Cerebellar cortex (tissue), 1 donor: Measurements from ENCODE around the gene SMIM11.
"Not testable (repeated sequence)": the region's sequence is repeated elsewhere in the genome, so short reads cannot be mapped to it uniquely, and the experiment has no call there.

Experiments
- DNase-seq: peaks from one replicate; pipeline ENCODE4 v3.0.0-alpha.2; 2015; ENCODE audit warnings: low spot score

The SMIM11 gene

DNA sequence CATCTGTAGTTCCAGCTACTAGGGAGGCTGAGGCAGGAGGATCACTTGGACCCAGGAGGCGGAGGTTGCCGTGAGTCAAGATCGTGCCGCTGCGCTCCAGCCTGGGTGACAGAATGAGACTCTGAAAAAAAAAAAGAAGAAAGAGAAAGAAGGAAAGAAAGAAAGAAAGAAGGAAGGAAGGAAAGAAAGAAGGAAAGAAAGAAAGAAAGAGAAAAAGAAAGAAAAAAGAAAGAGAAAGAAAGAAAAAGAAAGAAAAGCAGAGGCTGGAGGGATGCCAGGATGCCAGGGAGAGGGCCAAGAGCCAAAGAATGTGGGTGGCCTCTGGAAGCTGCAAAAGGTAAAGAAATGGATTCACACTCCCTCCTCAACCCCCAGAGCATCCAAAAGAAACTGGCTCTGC is 19.7 kb upstream of the SMIM11 start:
- DNase-seq: no peak

DNA sequence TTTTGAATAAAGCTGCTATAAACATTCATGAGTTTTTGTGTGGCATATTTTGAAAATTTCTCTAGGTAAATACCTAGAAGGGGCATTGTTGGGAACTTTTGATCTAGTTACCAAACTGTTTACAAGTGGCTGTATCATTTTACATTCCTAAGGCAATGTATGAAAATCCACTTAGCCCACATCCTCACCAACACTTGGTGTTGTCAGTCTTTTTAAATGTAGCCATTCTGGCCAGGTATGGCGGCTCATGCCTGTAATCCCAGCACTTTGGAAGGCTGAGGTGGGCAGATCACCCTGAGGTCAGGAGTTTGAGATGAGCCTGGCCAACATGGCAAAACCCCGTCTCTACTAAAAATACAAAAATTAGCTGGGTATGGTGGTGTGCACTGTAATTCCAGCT is 17.4 kb upstream of the SMIM11 start:
- no peak for DNase-seq

DNA sequence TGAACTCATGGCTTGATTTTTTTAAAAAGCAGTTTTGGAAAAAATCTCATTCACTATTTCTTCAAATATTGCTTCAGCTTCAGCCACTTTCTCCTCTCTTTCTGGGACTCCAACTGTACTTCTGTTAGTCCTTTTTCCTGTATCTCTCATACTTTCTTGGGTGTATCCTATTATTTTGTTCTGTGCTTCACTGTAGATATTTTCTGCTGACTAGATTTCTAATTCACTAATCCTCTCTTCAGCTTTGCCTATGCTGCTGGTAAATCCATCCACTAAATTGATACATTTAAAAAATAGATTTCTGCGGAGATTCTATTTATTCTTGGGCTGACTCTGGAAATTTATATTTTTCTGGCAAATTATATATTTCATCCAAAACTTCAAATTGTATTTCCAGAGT is 16.4 kb upstream of the SMIM11 start:
- no peak for DNase-seq

DNA sequence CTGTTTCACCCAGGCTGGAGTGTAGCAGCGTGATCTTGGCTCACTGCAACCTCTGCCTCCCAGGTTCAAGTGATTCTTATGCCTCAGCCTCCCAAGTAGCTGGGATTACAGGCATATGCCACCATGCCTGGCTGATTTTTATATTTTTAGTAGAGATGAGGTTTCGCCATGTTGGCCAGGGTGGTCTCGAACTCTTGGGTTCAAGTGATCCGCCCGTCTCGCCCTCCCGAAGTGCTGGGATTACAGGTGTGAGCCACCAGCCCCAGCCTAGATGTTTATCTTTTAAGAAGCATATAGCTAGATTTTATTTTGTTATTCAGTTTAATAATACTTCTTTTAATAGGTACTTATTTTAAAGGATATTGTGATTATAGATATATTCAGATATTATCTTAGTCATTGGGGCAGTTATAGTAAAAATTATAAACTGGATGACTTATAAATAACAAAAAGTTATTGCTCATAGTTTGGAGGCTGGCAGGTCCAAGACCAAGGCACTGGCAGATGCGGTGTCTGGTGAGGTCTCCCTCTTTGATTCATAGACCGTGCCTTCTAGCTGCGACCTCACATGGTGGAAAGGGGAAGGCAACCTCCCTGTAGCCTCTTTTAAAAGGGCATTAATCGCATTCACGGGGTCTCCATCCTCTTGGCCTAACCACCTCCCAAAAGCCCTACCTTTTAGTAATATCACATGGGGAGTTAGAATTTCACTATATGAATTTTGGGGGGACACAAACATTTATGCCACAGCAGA is 14.6 kb upstream of the SMIM11 start:
- DNase-seq: no peak

DNA sequence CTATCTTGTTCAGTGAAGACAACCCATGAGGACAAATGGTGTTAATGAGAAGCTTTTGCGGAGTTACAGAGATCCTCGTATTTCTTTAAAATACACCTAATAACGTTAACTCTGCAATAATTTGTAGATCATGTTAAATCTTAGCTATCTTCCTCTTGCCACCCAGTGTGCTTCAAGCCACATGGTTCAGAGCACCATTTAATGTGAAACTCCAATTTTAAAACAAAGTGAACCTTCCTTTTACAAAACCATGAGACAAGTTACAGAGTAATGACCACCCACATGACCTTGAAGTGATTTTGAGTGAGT is 13.2 kb upstream of the SMIM11 start:
- DNase-seq: no peak

DNA sequence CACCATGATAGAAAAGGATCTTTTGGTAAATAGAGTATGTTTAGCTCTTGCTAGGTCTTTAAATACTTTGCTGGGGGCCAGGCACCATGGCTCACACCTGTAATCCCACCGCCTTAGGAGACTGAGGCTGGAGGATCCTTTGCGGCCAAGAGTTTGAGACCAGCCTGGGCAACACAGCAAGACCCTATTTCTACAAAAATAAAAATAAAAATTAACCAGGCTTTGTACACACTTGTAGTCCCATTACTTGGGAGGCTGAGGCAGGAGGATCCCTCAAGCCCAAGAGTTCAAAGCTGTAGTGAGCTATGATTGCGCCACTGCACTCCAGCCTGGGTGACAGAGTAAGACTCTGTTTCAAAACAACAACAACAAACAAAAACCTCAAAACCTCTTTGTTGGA is 12.6 kb upstream of the SMIM11 start:
- no peak for DNase-seq

DNA sequence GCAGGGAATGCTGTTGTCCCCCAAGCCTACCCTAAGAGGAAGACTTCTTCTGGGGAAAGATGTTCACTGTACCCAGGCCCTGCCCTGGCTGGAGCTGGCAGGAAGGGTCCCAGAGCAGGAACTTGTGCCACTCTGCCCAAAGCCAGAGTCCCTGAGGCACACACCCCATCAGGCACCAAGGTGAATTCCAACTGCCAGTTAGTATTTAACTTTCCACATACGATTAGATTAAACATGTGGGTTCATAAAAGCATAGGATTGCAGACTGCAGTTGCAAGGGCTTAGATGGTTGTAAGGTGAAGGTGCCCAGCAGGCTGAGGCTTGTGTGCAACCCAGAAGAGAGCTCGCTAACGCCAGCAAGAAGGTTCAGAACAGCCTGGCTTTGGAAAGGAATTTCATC is 11.6 kb upstream of the SMIM11 start, which contains the start of gene KCNE2:
KCNE2 (plus strand) TSS at position 274 of the 400 bp plus-strand sequence. CDS start 6,473 bp downstream, outside the sequence.
- DNase-seq: no peak

DNA sequence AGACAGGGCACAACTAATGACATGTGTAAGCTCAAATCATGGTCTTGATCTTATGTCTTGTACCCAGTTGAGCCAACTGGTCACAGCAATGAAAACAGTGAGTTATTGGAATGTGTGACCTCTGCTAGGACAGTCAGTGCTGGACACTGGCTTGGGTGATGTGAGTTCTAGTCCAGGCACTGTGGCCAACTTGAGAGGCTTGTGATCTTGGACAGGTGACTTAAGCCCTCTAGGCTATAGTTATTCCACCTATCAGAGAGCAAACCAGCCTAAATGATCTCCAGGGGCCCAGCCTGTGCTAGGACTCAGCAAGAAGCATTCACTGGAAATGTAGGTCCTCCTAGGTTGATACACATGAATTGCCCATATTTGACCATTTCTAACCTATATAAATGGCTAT is 10.4 kb upstream of the SMIM11 start:
- no peak for DNase-seq

DNA sequence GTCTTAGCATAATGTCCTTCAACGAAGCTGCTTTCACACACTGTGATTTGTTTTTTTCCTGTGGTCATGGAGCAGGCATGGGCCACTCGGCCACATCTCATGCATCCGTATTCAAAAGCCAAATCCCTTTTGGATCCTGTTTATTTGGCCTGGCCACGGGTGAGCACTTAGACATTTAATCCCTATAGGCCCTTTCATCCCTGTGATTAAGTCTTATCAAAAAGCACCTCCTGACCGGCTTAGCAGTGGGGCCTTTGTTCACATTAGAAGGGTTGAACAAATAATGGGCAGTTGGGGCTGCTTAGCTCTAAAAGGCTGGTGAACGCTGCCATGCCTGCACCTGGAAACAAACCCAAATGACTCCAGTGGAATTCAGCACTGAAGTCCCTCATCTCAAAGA is 9.5 kb upstream of the SMIM11 start:
- DNase-seq: no peak

DNA sequence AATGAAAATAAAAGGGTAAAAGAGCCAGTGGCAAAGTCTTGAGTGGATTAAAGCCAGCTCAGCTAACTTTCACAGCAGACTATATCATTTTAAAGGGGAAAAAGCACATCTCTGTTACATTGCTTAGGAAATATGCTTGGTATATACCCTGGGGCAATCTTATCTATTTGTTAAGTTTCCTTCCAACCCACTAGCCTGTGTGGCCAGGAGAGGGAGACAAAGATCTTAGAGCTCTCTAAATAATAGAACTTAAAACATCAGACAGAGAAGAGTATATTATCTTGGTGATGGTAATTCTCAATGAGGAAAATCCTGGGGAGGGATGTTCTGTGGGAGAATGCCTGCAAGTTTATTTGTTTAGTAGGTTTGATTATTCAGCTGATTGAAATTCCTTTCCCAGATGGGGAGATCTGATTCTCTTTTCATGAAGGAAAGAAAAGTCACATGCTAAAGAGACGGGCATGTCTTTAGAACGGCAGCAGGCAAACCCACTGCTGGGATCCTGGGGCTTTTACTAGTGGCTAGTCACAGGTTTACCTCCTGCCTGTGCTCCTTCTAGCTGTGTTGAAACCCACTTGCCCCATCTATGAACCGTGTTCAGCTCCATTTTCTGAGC is 7.9 kb upstream of the SMIM11 start:
- DNase-seq: peak; percentile 69

DNA sequence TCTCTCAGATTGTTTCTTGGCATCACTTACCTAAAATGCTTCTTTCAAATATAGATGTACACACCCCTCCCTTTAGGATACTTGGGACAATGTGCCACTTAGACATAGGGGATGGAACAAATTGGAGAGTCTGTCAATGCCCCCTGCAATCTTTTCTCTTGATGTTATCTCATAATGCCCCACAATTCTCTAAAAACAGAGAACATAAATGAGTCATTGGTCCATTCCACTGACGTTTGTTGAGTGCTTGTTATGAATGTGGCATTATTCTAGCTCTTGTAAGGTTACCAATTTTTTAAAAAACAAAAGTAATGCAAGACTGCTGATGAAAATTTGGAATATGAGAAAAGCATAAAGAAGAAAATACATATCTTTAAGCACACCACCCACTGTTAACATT is 5.6 kb upstream of the SMIM11 start:
- DNase-seq: no peak

DNA sequence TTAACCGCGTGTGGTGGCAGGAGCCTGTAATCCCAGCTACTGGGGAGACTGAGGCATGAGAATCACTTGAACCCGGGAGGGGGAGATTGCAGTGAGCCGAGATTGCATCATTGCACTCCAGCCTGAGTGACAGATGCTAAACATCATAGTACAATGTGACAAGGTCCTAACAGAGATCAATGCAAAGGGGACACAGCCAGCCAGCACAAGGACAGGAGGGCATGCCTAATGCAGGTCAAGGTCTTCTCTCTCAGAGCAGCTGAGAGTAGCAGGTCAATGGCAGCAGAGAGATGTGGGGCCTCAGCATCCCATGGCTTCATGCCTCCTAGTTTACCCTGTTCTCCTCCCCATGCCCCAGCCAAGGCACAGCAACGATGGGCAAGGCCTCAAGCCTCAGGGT is 3.0 kb upstream of the SMIM11 start:
- no peak for DNase-seq

DNA sequence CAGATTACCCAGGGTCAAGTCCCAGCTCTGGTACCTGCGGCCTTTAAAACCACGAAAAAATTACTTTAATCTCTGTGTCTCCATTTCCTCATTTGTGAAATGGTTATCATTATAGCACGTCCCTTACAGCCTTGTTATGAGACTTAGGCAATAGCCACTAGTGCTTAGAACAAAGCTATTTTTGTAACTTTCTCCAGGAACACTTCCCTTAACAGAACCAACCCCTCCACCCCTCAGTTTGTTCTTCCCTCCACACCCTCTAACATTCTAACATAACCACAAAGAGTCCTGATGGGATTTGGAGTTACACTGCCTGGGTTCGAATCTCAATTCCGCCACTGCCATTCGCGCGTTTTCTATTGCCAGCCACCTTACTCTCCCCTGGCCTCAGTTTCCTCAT is 845 bp upstream of the SMIM11 start:
- DNase-seq: not testable (repeated sequence)

DNA sequence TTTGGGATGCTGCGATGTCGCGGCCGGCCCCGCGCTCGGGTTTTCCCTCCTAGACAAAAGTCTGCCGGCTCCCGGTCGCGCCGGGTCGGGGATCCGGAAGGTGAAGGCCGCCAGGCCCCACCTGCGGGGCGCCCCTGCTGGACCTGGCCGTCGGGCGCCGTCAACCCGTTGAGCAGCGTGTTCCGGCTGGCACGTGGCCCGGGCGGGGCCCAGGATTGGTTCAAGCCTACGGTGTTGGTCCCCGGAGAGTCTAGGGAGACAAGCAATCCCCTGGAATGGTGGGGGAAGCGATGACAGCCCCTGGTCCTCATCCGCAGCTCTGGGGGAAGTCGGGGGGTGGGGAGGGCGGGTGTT is 289 bp downstream of the SMIM11 start:
- DNase-seq: not testable (repeated sequence)

DNA sequence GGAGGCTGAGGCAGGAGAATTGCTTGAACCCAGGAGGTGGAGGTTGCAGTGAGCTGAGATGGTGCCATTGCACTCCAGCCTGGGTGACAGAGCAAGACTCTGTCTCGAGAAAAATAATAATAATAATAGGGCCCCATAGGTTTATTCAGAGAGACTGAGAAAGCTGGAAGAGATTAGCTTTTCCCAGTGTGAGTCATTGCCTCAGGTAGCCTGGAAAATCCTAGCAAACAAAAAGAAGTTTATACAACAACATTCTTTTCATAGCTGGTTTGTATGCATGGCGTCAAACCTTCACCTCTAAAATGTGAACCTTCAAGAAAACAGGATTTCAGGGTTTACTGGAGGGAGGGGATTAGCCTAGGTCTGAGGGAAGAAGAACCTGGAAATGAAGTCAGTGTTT is 7.8 kb downstream of the SMIM11 start:
- not testable (repeated sequence) for DNase-seq

DNA sequence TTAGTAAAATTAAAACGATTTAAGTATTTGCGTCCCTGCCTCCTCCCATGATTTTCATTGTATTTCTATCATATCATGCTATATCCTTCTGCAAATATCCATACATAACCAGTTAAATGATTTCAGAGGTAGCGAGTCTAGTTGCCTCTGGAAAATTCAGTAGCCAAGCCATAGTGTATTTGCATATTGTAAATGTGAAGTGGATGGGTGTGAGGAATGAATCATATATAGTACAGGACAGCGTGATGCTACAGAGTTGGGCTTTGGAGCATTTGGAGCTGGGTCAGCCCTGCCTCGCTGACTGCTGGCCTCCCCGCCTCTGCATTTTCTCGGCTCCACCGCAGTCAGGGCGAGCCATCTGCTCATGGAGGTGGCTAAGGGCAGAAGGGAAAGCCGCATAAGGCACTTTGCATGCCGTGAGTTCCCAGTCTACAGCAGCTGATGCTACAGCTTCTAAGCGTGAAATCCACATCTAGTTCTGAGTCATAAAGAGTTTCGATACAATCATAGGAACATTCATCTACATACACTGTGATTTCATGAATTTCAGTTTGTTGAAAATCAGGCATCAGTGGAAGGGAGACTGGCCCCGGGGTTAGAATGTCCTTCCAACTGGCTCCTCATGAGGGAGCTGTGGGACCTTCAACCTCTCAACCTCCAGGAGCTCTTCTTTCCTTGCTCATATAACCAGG is 8.6 kb downstream of the SMIM11 start:
- DNase-seq: not testable (repeated sequence)

DNA sequence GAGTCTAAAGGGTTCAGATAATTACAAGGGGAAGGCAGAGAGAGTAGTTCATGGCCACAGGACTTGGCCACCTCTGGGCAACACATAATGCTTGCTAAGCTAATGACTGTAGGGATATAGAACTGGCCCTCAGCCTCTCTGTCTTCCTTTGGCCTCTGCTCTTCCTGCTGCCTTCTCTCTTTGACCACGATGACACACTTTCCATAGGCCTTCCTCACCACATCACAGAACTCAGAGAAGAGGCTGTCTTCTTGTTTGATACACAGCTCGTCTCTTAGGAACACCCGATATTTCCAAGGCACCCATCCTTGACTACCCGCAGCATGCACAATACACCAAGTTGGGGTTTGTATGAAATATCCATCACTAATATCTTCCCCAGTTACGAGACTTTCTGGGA is 25.2 kb downstream of the SMIM11 start:
- DNase-seq: not testable (repeated sequence)

DNA sequence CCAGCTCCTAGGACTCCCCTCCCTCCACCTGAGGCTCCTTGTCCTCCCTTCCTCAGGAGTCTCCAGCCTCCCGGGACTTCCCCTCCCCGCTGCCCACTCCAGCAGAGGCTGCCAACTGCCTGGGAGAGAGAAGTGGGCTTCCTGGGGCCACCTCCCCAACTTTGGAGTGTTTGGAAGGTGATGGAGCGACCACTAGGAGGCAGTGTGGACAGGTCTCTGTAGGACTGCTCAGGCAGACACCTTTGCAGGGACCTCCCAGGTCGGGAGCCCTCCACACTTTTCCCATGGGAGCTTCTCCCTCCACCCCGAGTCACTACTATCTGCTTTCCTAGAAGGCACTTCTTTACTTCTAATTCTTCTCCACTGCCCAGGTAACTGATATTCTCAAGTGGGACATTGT is 29.4 kb downstream of the SMIM11 start:
- not testable (repeated sequence) for DNase-seq

DNA sequence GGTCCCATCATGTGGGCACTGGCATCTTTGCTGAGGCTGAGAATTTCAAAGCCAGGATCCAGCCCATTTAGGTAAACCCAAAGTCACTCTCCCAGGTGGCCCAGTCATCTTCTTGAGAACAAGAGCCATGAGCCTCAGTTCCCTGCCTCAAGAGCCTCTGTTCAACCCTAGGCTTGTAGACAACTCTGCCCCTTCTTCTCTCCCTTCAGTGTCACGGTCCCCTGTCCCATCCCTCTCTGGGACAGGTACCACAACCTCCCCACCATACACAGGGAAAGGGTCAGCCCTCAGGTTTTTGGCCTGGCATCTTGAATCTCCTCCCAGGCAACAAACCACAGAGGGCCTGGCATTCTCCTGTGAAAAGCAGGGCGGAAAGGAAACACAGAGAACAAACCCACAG is 30.4 kb downstream of the SMIM11 start:
- not testable (repeated sequence) for DNase-seq

DNA sequence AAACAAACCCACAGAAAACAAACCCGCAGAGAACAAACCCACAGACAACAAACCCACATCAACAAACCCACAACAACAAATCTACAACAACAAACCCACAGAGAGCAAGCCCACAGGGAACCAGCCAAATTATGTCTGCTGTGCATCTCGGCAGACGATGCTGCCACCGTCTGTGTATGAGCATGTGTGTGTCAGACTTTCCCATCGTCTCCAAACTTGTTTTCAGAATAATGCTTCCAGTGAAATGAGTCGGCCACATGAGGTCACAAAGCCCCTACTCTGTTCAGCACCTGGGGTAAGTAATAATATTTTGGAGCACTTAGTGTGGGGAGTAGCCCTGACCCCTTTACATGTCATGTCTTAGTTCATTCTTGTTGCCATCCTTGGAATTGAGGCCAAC is 30.8 kb downstream of the SMIM11 start:
- DNase-seq: not testable (repeated sequence)

DNA sequence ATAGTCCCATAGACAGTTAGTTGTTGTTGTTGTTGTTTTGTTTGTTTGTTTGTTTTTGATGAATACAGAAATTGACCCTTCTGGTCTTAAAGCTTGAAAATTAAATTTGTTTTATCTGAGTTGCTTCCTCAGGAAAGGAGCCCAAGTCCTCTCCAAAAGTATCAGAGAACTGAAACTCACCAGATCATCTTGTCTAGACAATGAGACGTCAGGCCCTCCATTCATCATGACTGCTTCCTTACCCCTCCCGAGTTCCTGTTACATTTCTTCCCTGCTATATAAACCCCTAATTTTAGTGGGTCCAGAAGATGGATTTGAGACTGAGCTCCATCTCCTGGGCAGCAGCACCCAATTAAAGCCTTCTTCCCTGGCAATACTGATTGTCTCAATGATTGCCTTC is 31.4 kb downstream of the SMIM11 start:
- DNase-seq: not testable (repeated sequence)

DNA sequence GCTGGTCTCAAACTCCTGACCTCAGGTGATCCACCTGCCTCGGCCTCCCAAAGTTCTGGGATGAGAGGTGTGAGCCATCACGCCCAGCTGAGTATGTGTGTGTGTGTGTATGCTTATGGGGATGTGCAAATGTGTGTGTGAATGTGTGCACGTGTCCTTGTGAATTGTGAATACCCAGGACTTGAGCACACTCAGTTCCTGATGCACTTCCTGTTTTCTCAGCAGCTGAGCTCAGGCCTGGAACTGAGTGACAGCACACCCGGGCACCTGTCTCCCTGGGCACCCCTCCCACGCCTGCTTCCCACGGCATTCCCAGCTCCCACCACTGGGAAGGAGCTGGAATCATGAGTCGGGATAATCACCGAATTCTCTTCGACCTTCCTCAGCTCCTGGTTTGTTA is 32.0 kb downstream of the SMIM11 start:
- DNase-seq: not testable (repeated sequence)

DNA sequence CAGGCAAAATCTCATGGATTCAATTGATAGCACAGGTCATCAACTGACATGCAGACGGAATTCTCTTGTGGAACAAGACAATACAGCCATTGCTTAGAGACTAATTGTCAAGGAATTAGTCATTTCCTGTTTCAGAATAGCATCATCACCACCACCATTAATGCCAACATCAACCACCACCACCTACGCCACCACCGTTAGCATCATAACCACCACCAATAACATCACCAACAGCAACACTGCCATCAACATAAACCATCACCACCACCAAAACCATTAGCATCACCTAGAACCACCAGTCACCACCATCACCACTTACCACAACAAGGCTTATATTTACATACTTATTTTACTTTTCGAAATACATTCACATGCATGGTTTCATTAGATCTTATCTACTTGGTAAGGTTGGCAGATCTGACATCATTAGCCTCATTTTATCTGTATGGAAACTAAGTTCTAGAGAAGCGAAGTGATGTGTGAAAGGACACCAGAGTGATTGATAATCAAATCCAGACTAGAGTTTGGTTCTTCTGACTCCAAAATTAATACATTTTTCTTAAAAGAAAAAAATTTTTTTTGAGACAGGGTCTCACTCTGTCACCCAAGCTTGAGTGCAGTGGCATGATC is 42.3 kb downstream of the SMIM11 start:
- DNase-seq: not testable (repeated sequence)
